GM19463 (cell line): ENCODE results near the gene FAM72D.
"Not testable (repeated sequence)": the region's sequence is repeated elsewhere in the genome, so short reads cannot be mapped to it uniquely, and the experiment has no call there.

Experiments used
- ATAC-seq: cut with Tn5 transposase; IDR thresholded peaks from one replicate; pipeline ENCODE4 v1.9.1; 2021; ENCODE audit warnings: mild to moderate bottlenecking, moderate library complexity; ENCODE audit not compliant: unreplicated experiment

FAM72D gene

DNA sequence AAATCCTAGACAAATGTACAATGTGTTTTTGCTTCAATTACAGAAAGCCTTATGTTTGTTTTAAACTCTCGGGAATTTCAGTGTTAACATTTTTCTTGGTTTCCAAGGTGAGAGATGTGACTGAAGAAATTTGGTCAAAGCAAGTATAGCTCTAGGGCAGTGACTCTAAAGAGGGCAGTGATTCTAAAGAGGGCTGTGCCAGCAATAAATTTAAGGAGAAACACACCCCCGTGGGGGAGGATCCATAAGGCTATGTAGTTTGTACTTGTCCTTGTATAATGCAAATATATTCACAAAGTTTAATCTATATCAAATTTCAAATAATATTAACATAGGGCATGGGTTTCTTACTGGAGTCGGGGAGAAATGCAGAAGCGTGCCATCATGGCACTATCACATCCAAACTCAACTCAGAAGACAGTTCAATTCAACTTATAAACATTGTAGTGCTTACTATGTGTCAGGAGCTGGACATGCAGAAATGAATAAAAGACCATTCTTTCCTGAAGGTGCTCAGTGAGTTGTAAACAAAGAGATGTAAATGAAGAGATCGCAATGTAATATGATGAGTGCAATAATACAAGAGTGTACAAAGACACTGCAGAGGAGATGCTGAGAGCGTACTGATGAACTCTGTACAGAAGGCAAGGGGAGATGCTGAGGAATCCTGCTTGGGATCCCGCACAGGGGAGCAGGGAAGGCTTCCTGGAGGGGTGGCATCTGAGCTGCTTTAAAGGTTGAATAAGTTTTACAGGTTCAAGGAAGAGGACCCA is 13.1 kb upstream of the FAM72D start:
- not testable (repeated sequence) for ATAC-seq

DNA sequence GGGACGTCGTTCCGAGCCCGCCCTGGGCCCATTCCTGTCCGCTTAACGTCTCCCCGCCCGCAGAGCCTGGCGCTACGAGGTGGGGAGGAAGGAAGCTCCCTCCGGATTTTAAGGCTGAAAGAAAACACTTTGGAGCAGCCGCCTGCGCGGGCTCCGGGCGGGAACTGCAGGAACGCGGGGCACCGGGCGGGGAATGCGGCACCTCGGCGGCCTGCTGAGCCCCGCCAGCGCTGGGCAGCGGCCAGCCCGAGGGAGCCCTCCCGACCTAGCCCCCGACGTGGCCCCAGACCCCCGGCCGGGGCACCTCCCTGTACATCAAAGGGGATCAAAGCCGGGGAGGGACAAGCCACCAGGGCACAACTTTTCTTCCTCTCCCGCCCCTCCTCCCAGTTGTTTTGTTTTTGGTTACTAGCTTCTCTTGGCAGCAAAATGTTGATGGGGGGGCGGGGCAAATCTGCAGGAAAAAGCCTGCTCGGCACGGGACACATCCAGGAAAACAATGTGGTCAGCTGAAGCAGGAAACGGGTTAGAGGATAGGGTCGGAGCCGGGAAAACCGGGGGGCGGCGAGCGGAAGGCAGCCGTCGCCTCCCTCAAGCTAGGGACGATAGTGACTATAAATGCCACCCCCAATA is 2.1 kb upstream of the FAM72D start:
- ATAC-seq, result not testable (repeated sequence)

DNA sequence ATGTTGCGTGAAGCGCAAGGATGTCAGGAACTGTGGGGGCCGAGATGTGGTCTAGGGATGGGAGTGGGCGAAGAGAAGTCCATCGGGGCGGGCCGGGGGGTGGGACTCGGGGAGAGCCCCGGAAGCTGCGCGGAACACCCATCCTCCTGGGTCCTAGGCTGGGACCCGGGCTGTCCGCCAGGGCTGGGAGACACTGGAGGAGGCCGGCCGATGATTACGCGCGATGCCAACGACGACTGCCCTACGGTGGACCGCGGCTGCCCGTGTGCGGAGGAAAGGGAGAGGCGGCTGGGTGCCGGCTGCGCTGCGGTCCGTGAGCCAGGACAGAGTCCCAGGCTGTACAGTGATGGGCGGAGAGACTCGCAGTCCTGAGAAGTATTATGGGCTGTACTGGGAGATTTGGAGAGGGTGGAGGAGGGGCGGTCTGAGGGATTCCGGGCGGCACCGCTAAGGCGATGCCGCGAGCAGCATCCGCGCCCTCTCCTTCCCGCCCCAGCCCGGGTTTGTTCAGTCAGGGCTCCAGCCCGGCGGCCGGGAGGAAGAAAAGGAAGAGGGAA is 1.0 kb upstream of the FAM72D start:
- peak; percentile 5 for ATAC-seq

DNA sequence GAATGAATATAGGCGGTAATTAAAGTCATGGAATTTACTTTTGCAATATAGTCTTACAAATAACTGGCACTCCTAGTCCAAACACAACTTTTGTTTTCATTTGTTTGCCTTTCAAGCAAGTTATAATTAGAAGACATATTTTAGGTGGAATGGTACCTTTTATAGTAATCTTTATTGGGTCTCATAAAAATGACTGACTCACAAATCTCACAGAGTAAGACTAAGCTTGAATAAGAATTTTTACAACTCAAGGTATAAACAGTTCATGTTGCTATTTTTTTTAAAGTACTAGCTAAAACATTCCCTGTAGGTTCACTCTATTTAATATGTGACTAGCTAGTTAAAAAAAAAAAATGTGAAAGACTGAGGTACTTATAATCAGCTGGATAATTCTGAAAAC is 6.0 kb downstream of the FAM72D start:
- not testable (repeated sequence) for ATAC-seq

DNA sequence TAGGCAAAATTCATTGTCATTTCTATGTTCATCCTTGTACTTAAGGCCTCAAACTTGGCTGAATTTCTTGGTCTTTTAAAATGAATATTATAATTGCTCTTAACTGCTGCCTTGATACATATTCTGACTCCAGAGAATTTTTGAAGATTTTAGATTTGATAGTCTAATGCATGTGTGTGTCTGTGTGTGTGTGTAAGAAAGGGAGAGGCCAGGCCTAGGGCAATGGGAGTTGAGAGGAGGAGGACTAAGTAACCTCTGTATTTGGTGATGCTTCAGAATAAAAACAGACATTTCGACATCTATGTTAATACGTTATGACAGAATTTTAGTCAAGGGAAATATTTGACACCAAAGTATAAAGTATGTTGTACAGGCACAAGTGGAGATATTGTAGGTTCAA is 7.5 kb downstream of the FAM72D start:
- not testable (repeated sequence) for ATAC-seq

DNA sequence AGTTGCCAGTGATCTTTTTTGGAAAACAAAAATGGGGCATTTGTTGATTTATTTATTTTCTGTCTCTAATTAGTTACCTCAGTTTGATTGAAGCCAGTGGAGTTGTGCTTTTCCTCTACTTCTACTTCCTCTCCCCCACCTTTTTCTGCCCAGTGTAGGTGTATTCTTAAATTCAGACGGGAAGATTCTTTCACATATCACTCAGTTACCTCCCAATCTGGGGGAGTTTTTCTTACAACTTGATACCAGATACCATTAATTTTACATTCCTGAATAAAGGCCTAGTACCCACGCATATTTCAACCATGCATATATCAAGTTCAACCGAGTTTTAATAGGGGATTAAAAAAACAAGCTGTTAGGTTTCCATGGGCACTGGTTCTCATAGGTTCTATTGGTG is 15.9 kb downstream of the FAM72D start:
- not testable (repeated sequence) for ATAC-seq

DNA sequence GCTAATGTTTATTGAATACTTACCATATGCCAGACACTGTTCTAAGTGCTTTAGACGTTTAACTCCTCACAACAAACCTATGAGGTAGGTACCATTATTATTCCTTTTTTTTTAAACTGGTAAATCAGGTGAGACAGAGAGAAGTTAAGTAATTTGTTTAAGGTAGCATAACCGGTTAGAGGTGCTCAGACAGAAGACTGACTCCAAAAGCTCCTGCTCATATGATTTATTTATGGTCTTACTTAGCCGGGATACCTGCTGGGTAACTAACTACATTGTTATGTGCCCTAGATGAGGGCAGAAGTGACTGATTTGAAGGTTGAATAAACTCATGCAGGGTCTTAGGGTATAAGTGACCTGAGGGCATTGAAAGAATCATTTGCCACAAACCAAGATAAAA is 16.9 kb downstream of the FAM72D start:
- ATAC-seq, result not testable (repeated sequence)

DNA sequence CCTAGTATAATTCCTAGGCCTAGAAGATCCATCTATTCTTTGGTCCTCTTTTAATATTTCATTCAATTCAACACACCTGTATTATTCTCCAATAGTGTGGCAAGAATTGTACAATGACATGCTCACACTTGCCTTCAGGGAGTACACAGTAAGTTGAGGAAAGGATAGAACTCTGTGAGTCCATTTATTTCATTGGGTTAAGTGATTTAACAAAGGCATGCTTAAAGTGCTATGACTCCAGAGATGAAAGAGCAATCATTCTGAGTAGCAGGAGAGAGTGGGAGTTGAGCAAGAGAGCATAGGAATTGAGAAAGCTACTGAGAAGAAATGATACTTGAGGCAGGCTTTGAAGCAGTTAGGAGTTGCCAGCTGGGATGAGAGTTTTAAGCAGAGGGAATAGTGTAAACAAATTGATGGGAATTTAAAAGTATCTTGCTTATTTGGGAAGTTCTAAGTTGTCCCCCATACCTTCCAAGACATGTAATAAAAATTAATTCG is 18.8 kb downstream of the FAM72D start:
- ATAC-seq, result not testable (repeated sequence)

DNA sequence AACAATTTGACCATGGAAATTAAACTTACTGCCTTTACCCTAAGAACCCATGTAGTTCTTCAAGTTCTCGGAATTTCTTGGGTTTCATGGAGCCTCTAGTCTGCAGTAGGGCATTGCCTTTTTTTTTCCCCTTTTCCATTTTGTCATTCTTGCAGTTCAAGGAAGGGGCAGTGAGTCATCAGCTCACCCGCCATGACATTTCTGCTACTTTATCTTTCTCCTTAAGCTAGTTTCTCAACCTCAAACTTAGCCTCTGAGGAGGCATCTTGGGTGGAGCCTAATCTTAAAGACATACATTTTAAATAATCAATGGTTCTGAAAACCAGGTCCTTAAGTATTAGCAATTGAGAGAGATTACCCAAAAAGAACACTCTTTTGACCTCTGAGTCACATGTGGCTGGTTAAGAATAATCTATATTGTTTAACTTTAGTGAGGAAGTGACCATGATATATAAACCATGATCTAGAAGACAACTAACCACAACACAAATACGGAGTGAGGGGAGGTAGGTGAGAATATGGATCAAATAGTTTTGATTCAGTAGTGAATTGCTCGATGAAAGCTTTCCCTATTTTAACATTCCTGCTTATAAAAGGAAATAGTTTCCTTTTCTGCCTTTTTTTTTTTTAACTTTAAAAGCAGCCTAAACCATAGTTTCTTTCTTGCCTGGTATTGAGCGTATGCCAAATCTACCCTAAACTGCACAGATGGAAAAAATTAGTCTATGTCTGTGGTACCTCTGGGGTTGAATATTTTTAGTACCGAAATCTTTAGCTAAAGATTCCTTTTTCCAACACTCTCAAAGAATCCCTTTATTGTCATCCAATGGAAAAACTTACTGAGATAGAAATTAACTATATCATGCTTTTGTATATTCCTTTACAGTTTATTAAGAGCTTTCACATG is 20.1 kb downstream of the FAM72D start:
- not testable (repeated sequence) for ATAC-seq

DNA sequence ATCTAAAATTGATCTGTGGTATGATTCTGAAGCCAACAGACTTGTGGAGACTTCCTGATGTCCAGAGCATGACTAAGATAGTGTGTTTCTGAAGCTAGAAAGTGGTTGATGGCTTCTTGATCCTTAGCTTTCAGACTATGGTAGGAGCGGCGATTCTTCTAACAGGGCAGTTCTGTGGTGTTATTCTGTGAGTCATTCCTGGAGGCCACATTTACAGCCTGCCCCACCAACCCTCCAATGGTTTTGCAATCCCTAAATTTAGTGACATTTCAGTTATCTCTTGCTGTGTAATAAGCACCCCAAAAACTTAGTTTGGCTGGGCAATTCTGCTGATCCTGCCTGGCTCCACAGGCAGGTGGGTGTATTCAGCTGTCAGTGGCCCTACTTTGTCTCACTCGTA is 24.1 kb downstream of the FAM72D start:
- ATAC-seq, result not testable (repeated sequence)

DNA sequence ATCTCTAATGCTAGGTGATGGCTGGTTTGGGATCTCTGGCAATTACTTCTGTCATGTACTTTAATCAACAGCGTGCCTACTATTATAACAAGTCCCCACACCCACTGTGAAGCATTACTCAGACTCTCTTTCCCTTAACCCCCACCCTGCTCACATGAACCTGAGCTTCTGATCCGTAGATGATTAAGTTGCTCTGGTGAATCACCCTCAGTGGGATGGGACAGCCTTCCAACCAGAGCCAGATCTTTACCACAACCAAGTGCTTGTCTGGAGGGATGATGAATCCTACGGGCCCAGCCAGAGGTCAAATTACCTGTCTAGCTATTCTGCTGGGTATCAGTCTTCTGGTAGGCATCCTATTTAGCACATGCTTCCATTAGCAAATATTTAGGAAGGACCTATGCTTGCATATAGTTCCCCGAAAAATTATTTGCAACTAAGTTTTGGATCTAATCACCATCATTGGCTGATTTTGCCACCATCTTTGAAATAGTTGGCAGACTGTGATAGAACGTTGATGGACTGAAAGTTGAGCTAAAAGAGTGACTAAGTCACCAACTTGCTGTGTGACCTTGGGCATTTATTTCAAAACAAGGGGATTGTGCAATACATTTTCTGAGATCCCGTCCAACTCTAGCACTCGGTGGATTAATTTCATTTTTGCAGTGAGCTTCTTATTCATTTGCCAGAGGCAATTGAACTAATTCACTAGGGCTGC is 26.7 kb downstream of the FAM72D start:
- not testable (repeated sequence) for ATAC-seq

DNA sequence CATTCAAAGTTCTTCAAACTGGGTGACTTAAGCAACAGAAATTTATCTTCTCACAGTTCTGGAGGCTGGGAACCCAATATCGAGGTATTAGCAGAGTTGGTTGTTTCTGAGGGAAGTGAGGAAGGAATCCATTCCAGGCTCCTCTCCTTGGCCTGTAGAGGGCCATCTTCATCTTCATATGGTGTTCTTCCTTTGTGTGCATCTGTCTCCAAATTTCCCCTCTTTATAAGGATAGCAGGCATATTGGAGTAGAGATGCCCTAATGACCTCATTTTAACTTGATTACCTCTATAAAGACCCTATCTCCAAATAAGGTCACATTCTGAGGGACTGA is 27.3 kb downstream of the FAM72D start:
- not testable (repeated sequence) for ATAC-seq

DNA sequence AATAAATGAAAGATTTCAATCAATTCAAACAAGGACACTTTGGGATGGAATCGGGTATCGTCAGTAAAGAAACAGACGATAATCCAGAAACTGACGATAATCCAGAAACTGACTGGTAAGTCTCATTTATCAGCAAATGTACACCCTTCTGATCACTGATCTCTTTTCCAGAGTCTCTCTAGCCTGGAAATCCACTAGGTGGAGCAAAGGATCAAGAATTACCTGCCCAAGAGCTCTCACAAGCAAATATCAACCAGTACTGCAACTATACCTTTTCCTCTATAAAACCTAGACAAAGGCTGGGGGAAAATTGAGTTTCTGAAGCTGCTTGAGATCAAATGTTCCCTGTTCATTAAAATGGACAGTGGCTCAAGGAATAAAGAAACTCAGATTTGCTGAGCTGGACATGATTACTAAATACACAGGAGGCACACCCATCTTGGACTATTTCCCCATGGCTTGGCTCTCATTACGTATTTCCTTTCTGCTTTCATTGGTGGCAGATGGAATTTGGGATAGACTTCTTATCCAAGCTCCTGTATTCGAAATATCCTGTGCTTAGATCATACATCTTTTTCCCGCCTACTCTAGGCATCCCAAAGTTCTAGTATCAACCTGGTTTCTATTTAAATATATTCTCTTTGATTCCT is 28.3 kb downstream of the FAM72D start:
- ATAC-seq, result not testable (repeated sequence)

DNA sequence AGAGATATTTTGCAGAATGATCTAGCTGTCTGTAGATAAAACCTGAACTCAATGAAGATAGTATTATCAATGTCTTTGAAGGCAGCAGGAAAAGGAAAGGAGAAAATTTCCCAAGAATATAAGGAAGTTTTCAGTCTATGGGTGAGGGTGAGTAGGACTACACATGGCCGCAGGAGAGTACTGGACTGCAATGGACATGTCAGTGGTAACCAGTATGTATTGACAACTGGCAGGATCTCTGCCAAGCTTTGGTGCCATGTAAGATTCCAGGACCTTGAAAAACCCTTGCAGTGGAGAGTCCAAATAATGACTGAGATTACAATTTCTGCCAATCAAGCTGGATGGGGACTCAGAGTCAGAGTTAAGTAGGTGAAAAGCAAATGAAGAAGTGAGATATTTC is 29.3 kb downstream of the FAM72D start:
- ATAC-seq, result not testable (repeated sequence)

DNA sequence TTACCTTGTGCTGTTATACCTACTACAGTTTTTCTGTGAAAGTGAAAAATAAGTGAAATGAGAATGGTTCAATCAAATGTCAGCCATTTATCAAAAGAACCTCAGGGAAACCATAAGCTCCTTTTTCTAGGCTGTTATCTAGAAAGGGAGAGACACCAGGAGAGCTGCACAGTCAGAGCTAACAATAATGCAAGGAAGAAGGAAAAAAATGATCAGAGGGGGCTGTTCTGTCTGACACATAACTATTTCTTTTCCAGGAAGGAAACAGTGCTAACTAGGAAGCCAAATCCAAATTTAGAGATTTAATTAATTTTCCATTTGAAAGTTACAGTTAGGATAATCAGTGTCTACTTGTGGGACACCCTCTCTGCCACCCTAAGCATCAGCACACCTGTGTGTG is 31.4 kb downstream of the FAM72D start:
- ATAC-seq, result not testable (repeated sequence)

DNA sequence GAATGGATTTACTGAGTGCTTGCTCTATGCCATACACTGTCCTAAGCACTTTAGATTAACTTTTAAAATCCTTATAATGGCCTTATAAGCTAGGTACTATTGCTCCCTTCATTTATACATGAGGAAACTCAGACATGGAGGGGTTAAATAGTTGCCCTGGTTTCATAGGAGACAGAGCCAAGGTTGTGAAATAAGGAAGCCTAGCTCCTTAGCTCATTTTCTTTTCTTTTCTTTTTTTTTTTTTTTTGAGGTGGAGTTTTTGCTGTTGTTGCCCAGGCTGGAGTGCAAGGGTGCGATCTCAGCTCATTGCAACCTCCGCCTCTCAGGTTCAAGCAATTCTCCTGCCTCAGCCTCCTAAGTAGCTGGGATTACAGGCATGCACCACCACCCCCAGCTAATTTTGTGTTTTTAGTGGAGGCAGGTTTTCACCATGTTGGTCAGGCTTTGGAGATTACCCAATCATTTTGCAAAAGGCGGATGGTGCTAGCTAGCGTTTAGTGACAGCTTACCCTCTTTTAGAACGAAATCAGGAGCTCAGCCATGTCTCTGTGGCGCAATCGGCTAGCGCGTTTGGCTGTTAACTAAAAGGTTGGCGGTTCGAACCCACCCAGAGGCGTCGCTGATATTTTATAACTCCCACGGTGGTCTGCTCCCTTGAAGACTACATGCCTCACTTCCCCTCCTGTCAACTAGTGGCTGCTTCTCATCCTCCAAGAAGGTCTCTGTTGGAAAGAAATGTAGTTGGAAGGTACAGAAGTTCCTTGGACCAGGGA is 33.1 kb downstream of the FAM72D start:
- ATAC-seq, result not testable (repeated sequence)

DNA sequence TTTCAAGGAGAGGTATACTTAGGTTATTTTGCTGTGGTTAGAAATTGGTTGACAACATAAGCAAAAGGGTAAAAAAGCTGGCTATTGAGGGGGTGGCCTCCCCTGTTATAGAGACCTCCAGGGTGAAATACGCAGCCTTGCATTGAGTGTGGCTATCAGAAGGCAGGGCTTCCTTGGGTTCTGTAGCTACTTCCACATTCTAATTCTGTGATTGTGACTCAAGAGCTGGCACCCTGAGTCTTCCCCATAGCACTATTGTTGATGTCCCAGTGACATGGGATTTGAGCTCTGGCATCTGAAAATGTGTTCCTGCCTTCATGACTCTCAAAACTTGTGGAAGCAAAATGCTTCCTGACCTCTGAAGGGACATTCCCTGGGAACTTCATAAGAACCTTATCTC is 38.7 kb downstream of the FAM72D start:
- ATAC-seq, result not testable (repeated sequence)

DNA sequence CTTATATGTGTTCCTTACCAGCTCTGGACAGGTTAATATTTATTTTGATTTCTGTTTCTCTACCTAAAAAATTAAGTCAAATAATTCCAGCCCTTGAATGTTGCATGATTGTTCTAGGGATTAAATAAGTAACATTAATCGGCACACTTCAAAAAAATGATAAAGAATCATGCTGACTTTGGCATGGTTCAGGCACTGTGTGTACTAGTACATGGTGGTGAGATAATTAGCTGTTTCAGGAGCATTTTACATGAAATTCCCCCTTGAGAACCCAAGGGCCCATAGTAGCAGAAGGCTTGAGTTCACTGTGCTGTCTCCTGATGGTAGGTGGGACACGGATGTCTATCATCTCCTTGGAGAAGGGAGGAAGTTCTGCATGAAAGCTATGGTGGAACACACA is 44.8 kb downstream of the FAM72D start:
- not testable (repeated sequence) for ATAC-seq
